ENCODE measurements around the gene AGTPBP1. TPM values are rescaled to one million over a fixed set of nuclear protein-coding genes. Genes with fewer than 3 reads are reported as not detected.

AGTPBP1 gene
- total and polyA plus RNA-seq, 5 experiments from 2014 or later: 24.8 to 67.8 (median 46.3) TPM

DNA sequence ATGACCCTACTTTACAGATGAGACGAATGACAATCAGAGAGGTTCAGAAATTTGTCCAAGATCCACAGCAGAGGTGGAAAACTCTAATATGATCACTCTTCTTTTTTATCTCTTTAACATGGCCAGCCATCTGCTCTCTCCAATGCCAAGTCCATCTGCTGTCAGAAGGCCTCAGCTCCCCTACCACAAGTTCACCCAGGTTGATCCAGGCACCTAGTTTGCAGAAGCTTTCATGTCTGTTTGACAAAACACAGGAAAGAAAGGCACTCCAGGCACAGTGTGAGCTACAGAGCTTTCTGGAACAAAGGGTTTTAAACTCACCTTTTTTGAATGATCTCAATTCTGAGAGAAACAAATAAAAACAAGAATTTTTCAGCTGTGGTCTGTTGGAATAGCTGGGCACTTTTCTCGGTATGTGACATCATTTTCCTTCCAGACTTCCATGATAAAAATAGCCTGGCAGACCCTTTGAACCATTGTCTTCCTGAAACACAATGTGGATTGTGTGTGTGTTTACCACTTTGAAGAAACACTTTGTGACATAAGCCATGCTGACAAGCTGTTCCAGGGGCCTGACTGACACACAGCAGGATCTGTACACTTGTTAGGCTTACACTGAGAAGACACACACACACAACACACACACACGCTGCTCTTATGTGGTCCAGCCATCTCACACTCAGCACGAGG is 214.3 kb downstream of the AGTPBP1 start:
- Mint-ChIP-seq H3K27ac (no peak overlapping the region), H3K27me3 (peaks cover 2 to 47% (median 21%) of the 10 kb centered on the region in 5 donors)

DNA sequence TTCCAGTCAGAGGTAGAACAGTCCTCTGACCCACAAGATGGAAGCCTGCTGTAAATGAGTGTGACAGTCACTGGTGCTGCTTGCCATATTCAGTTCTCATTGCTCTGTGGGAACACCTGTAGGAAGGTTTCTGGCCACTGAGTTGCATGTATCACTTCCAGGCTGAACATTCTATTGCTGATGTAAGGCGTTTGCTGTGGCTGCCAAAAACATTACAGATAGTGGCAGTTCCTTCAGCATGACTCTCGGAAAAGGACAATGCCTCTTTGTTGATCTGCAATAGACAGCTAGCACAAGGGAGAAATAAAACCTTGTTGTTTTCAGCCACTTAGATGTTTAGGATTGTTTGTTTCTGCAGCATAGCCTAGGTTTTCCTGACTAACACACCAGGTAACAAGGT is 217.2 kb downstream of the AGTPBP1 start:
- DNase-seq (no peak), ATAC-seq (no peak)
- Mint-ChIP-seq H3K4me1 (peaks cover 2 to 14% (median 12%) of the 10 kb centered on the region in 4 donors), H3K36me3 (no peaks in the 10 kb centered on the region), H3K27ac (no peak overlapping the region), H3K27me3 (peaks cover 5 to 71% (median 36%) of the 10 kb centered on the region in 5 donors), H3K4me3 (peak overlapping the region in 1 of 10 donors; percentile 36), H3K9me3 (peaks cover 0 to 4% (median 0%) of the 10 kb centered on the region in 9 donors)
- POLR2A ChIA-PET: no interaction called here

More for the DNA sequence above, 214.3 kb downstream of the AGTPBP1 start:
- H3K36me3 Mint-ChIP-seq: no peaks in the 10 kb centered on the region
- POLR2A ChIA-PET: no interaction called here
- peaks cover 0 to 4% (median 0%) of the 10 kb centered on the region in 9 donors for H3K9me3 Mint-ChIP-seq
- DNase-seq: no peak
- H3K4me3 Mint-ChIP-seq: no peak overlapping the region
- H3K4me1 Mint-ChIP-seq: peaks cover 2 to 10% (median 5%) of the 10 kb centered on the region in 4 donors
- ATAC-seq: no peak

DNA sequence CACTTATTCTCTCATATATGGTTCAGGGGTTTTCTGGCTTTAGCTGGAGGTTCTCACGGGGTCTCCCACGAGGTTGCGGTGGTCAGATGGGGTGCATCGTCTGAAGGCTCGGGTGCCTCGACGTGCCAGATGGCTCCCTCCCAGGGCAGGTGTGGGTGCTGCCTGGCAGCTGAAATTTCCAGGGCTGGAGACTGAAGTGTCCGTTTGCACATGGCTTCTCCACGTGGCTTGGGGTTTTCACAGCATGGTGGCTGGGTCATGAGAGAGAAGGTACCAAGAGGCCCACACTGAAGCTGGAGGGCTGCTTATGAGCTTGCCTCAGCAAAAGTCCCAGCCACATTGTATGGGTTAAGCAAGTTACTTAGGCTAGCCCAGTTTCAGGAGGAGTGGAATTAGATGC is 218.6 kb downstream of the AGTPBP1 start:
- Mint-ChIP-seq H3K27me3 (peaks cover 6 to 70% (median 38%) of the 10 kb centered on the region in 5 donors), H3K9me3 (peaks cover 0 to 4% (median 0%) of the 10 kb centered on the region in 9 donors), H3K27ac (no peak overlapping the region), H3K36me3 (no peaks in the 10 kb centered on the region), H3K4me1 (peaks cover 2 to 14% (median 12%) of the 10 kb centered on the region in 4 donors), H3K4me3 (peak overlapping the region in 7 of 10 donors; percentile 36 to 75 (median 65))
- DNase-seq (no peak), ATAC-seq (no peak)
- POLR2A ChIA-PET: no interaction called here

DNA sequence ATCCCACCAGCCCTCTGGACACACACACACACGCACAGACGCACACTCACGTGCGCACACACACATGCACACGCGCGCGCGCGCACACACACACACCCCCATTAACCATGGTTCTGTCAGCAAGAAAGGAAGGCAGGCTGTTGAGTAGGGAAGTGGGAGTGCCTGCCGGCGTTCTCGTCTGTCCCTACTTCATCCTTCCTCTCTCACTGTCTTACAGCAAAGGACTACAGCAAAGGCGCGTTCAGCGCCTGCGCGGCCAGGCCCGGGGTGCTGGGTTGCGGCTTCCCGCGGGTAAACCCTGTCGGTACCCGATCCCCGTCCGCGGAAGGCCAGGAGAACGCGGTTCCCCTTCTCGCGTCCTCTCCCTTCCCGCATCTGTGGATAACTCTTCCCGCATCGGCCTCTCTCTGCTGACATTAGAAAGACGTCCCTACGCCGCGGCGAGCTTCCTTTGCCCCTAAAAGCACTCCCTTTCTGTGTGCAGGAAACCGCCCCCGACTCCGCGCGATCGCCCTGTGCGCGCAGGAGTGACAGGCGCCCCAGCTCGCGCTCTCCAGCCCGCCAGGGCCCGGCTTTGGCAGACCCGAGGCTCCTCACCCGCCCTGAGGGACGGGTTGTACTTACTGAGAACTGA is 219.2 kb downstream of the AGTPBP1 start:
- ATAC-seq (peak in 1 of 2 donors; percentile 18), DNase-seq (peak in 2 of 10 donors; percentile 5 to 7)
- H3K4me1 Mint-ChIP-seq: peaks cover 2 to 14% (median 12%) of the 10 kb centered on the region in 4 donors
- POLR2A ChIA-PET: no interaction called here
- H3K27ac Mint-ChIP-seq: no peak overlapping the region
- H3K36me3 Mint-ChIP-seq: no peaks in the 10 kb centered on the region
- H3K27me3 Mint-ChIP-seq: peaks cover 6 to 75% (median 40%) of the 10 kb centered on the region in 5 donors
- H3K4me3 Mint-ChIP-seq: peak overlapping the region; percentile 20 to 75 (median 64)
- peaks cover 0 to 4% (median 0%) of the 10 kb centered on the region in 9 donors for H3K9me3 Mint-ChIP-seq

DNA sequence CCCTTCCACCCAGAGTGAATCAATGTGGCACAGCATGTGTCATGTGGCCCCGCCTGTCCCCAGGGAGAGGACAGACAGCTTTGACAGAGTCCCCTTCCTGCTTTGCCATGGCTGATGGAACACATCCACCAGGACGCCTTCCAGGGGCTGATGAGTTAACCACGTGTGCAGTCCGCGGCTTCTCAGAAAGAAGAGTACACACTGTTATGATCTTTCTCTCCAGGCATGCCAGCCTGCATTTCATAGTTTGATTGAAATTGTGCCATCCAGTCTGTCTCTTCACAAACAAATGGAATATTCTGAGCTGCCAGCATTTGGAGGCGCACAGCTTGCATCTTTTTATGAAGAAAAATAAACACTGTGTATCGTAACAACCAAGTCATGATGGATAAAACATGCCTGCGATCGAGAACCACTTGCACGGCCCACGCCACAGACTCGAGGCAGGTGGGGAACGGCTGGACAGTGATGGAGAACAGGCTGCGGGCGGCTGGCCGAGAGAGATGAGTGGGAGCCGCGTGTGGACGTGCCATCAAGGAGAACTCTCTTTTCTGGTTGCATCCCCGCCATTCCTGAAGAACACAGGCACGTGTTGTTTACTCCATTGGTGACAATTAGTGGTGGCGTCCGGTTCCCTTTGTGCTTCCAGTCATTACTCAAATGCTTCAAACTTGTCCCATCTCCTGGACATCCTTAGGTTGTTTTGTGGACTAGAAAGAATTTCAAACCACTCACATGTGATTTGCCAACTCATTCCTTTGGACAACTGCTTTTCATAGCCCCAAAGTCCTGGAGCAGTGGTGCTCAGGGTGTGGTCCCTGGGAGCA is 220.2 kb downstream of the AGTPBP1 start:
- no peaks in the 10 kb centered on the region for H3K36me3 Mint-ChIP-seq
- H3K9me3 Mint-ChIP-seq: peaks cover 0 to 4% (median 0%) of the 10 kb centered on the region in 9 donors
- peaks cover 8 to 84% (median 38%) of the 10 kb centered on the region in 5 donors for H3K27me3 Mint-ChIP-seq
- peaks cover 2 to 14% (median 12%) of the 10 kb centered on the region in 4 donors for H3K4me1 Mint-ChIP-seq
- H3K27ac Mint-ChIP-seq: peak overlapping the region in 1 of 10 donors; percentile 63
- peak overlapping the region in 7 of 10 donors; percentile 7 to 75 (median 56) for H3K4me3 Mint-ChIP-seq
- no peak for ATAC-seq
- POLR2A ChIA-PET: no interaction called here
- DNase-seq: no peak

DNA sequence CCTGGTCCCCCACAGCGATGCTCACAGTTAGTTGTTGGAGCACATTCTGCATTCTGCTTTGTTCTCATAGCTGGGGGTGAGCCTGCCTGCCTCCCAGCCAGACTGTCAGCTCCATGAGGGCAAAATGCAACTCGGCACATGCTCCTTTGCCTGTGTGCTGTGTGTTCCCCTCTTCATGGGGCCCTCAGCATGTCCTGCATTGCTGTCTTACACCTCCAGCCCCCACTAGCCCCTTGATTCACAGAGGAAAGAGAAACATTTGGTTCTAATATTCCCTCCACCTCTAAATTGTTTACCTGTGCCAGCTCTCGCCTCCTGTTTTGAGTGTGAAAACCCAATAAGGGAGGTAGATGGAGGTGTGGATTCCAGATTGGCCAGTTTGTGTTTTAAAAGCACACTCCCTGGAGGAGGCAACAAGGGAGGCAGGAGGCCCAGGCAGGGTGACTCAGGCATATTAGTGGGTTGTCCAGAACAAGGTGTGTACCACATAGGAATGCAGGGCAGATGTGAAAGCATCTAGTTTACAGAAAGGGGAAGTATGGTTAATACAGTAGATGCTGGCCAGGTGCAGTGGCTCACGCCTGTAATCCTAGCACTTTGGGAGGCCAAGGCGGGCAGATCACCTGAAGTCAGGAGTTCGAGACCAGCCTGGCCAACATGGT is 224.6 kb downstream of the AGTPBP1 start:
- peaks cover 0 to 2% (median 0%) of the 10 kb centered on the region in 9 donors for H3K9me3 Mint-ChIP-seq
- DNase-seq (no peak), ATAC-seq (no peak)
- H3K4me3 Mint-ChIP-seq: no peak overlapping the region
- peaks cover 11 to 59% (median 21%) of the 10 kb centered on the region in 5 donors for H3K27me3 Mint-ChIP-seq
- POLR2A ChIA-PET: no interaction called here
- no peak overlapping the region for H3K27ac Mint-ChIP-seq
- no peaks in the 10 kb centered on the region for H3K36me3 Mint-ChIP-seq
- peaks cover 0 to 4% (median 1%) of the 10 kb centered on the region in 4 donors for H3K4me1 Mint-ChIP-seq

DNA sequence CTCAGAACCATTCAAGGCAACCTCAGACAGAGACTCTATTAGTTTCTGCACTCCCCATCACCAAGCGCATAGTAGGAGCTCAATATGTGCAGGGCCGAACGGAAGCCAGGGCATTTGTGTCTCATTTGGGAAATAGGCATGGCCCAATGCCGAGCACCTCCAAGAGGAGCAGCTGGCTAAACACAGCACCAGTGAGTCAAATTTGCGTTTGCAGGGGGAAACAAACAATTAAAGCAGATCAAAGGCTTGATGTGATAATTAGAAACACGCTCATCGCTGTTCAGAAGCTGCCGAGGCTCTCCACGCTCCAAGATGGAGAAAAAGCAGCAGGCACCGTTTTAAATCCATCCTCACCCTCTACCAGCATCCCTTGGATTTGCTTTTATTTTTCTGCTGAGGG is 225.3 kb downstream of the AGTPBP1 start:
- Mint-ChIP-seq H3K9me3 (peaks cover 0 to 2% (median 0%) of the 10 kb centered on the region in 9 donors), H3K4me1 (peaks cover 0 to under 1% (median 0%) of the 10 kb centered on the region in 4 donors), H3K4me3 (no peak overlapping the region), H3K27ac (no peak overlapping the region), H3K27me3 (peaks cover 8 to 53% (median 16%) of the 10 kb centered on the region in 5 donors), H3K36me3 (no peaks in the 10 kb centered on the region)
- DNase-seq (no peak), ATAC-seq (no peak)
- POLR2A ChIA-PET: no interaction called here

DNA sequence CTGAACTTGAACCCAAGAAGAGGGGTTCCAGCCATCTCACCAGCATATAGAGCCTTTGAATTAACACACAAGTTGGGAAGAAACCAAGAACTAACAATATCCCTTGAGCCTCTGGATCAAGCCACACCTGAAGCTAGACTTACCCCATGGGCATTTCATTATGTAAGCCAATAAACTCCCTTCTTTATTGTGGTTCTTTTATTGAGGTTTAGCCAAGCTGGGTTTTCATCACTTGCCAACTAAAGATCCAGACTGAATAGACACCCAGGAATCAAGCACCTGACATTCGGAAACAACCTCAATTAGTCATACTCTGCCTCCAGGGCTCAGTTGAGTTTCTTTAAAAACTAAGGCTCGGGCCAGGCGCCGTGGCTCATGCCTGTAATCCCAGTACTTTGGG is 226.7 kb downstream of the AGTPBP1 start:
- Mint-ChIP-seq H3K27ac (no peak overlapping the region), H3K9me3 (peaks cover 0 to 2% (median 0%) of the 10 kb centered on the region in 9 donors), H3K4me3 (no peak overlapping the region), H3K4me1 (peaks cover 0 to 2% (median 0%) of the 10 kb centered on the region in 4 donors), H3K27me3 (peaks cover 5 to 44% (median 14%) of the 10 kb centered on the region in 5 donors), H3K36me3 (no peaks in the 10 kb centered on the region)
- POLR2A ChIA-PET: no interaction called here
- DNase-seq (no peak), ATAC-seq (no peak)

DNA sequence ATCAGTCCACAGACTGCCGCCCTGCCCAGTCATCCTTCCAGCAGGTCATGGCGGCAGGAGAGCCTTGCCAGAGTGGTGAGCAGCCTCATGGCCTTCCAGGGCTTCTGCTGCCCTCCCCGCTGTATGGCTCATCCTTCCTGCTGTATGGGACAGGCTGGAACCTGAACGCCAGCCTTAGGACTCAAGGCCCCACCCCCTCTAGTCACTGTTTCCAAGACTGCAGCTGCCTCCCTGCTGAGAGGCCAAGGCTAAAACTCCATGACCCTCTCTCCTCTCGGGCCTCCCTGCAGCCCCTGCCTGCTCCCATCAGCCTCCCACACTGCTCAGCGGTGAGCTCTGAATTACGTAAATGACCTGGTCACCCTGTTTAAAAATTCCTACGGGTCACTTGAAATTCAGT is 227.5 kb downstream of the AGTPBP1 start:
- no peak overlapping the region for H3K27ac Mint-ChIP-seq
- H3K36me3 Mint-ChIP-seq: no peaks in the 10 kb centered on the region
- peaks cover 0 to 2% (median 0%) of the 10 kb centered on the region in 4 donors for H3K4me1 Mint-ChIP-seq
- no peaks in the 10 kb centered on the region for H3K9me3 Mint-ChIP-seq
- POLR2A ChIA-PET: no interaction called here
- H3K27me3 Mint-ChIP-seq: peaks cover 2 to 36% (median 14%) of the 10 kb centered on the region in 5 donors
- ATAC-seq (no peak), DNase-seq (no peak)
- no peak overlapping the region for H3K4me3 Mint-ChIP-seq

DNA sequence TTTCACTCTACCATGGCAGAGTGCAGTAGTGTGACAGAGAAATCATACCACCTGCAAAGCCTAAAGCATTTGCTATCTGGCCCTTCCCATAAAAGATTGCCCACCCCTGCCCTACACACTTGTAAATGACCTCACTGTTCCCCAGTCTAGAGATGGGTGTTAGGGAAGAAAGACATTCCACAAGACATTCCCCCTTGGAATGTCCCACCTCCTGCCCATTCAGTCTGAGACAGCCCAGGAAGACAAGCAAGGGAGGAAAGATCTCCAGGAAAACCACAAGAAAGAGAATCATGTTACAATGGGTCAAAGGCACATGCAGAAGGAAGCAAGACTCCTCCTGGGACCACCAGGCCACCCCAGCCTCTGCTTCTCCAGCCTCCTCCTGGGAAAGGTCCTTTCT is 230.0 kb downstream of the AGTPBP1 start:
- ATAC-seq: no peak
- Mint-ChIP-seq H3K27me3 (peaks cover 3 to 30% (median 11%) of the 10 kb centered on the region in 5 donors), H3K4me3 (no peak overlapping the region), H3K27ac (no peak overlapping the region), H3K36me3 (no peaks in the 10 kb centered on the region), H3K9me3 (no peaks in the 10 kb centered on the region), H3K4me1 (peaks cover 0 to 2% (median 0%) of the 10 kb centered on the region in 4 donors)
- POLR2A ChIA-PET: no interaction called here
- no peak for DNase-seq

DNA sequence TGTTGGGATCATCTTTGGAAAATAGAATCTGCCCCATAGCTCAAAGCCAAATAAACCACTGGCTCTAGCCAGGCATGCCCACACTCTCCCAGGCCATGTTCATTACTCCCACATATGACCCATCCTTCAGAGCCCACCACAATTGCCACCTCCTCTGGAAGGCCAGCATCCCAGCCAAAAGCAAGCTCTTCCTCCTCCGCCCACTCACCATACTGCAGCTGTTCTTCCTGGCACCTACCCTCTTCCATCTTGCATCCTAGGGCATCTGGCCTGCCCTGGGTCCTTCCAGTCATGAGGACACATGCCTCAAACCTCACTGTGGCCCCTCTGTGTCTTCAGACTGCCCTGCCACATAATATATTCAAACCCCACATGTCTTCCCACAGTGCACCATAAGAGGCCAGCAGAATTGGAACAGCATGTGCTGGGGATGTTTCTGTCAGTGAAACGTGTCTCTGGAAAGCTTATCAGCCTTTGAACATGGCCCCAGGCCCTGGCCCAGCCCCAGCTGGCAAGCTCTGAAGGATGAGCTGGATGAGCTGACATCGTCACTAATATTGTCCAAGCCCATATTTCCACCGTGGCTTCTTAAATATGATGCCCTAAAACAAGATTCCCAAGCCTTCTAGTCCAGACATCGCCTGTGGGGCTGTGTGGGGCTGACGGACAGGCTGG is 230.8 kb downstream of the AGTPBP1 start:
- no peak for DNase-seq
- H3K27ac Mint-ChIP-seq: no peak overlapping the region
- no peak overlapping the region for H3K4me3 Mint-ChIP-seq
- peaks cover 0 to 2% (median 0%) of the 10 kb centered on the region in 4 donors for H3K4me1 Mint-ChIP-seq
- peaks cover 3 to 23% (median 10%) of the 10 kb centered on the region in 5 donors for H3K27me3 Mint-ChIP-seq
- no peak for ATAC-seq
- POLR2A ChIA-PET: no interaction called here
- no peaks in the 10 kb centered on the region for H3K9me3 Mint-ChIP-seq
- no peaks in the 10 kb centered on the region for H3K36me3 Mint-ChIP-seq

DNA sequence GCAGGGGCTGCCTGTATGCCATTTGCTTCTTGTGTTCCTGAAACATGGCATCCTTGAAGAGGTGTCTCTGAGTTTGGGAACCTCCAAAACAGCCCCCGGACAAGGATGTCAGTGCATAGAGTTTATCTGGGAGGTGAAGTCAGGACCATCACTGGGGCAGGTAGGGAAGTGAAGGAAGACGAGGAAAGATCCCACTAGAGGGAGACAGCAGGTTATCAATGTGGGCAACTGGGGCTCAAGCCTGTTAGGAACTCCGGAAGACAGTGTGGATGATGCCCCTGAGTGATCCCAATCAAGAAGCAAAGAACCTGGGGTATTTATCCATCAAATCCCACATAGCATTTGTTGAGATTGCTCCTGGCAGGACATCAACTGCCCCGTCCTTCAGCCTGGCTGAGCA is 233.1 kb downstream of the AGTPBP1 start:
- DNase-seq (no peak), ATAC-seq (no peak)
- POLR2A ChIA-PET: no interaction called here
- Mint-ChIP-seq H3K27me3 (peaks cover 4 to 22% (median 5%) of the 10 kb centered on the region in 5 donors), H3K36me3 (no peaks in the 10 kb centered on the region), H3K4me3 (no peak overlapping the region), H3K4me1 (peaks cover 0 to 2% (median 0%) of the 10 kb centered on the region in 4 donors), H3K9me3 (no peaks in the 10 kb centered on the region), H3K27ac (peak overlapping the region in 1 of 10 donors; percentile 2)

Measured in naive thymus-derived CD8-positive, alpha-beta T cell (primary cell).